KBM-7 (cell line): Measurements from ENCODE around the gene DCBLD2.
A peak's percentile ranks its signal among the peaks of the same experiment; 100 is the strongest.
"Not testable (repeated sequence)": the region's sequence is repeated elsewhere in the genome, so short reads cannot be mapped to it uniquely, and the experiment has no call there.

Experiments used
- DNase-seq: peaks from one replicate; pipeline ENCODE4 v3.0.0-alpha.2; 2015
- in situ Hi-C: fragments of 300-500 bp; cut with MboI; formaldehyde crosslinking; loops from 2 replicates; pipeline ENCODE4 v1.14.3; 2020; ENCODE audit warnings: low sequenced_read_pairs, low pct_unique_long_range_greater_than_20kb, mixed read lengths

The DCBLD2 gene

DNA sequence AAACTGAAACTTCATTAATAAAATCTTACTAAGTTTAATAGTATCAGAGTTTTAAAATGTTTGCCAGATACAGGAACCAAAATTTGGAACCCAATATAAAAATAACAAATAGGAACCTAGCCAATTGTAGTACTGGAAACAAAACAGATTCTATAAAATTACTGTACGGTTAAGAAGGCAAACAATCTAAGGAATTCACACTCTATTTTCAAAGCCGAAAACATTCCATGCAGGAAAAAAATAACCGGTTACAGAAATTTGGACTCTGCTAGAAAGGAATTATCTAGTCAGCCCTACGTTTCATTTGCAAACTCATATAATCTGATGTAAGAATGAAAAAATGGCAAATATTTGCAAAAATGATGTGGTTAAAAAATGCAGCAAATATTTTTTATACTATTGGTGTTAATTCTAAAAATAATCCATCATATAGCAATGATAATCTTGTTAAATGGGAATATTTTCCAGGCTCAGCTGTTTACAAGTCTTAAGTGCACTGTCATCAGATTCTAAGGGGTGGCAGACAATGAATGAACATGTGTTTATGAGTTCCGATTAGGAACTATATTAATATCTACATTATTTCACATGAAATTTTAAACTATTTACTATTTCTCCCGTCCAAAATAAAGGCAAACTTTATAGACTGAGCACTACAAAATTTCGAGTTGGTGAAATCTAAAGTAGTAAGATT lies 58.1 kb downstream of the DCBLD2 start:
- DNase-seq, result no peak
- in situ Hi-C loops, result no loop called here

DNA sequence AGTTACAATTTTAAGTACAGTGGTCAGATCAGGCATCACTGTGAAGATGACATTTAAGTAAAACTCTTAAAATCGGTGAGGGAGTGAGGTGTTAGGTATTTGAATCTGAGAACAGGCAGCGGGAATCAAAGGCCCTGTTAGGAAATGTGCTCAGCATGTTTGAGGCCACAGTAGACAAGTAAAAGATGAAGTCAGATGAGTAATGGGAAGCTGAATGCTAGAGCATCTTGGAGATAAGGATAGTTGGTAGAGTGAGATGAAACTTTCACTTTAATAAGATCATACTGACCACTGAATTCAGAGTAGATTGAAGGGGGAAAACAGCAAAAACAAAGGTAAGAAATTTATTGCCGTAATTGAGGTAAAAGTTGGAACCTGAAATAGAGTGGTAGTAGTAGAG lies 61.6 kb downstream of the DCBLD2 start:
- DNase-seq, result no peak
- in situ Hi-C loops, result no loop called here

- in situ Hi-C loops, DNase-seq: not testable (repeated sequence)
Observed at GRCh38 chr3:98831060-98831459, 70.4 kb downstream of the DCBLD2 start.

DNA sequence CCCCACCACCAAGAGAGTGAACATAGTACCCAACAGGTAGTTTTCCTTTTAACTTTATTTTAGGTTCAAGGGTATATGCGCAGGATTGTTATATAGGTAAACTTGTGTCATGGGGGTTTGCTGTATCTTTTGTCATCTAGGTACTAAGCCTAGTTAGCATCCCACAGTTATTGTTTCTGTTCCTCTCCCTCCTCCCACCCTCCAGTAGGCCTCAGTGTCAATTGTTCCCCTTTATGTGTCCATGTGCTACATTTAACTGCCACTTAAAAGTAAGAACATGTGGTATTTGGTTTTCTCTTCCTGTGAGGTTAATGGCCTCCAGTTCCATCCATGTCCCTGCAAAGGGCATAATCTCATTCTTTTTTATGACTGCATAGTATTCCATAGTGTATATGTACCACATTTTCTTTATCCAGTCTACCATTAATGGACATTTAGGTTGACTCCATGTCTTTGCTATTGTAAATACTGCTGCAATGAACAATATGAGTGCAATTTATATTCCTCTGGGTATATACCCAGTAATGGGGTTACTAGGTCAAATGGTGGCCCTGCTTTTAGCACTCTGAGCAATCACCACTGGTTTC lies 72.2 kb downstream of the DCBLD2 start:
- in situ Hi-C loops, result no loop called here
- no peak for DNase-seq

DNA sequence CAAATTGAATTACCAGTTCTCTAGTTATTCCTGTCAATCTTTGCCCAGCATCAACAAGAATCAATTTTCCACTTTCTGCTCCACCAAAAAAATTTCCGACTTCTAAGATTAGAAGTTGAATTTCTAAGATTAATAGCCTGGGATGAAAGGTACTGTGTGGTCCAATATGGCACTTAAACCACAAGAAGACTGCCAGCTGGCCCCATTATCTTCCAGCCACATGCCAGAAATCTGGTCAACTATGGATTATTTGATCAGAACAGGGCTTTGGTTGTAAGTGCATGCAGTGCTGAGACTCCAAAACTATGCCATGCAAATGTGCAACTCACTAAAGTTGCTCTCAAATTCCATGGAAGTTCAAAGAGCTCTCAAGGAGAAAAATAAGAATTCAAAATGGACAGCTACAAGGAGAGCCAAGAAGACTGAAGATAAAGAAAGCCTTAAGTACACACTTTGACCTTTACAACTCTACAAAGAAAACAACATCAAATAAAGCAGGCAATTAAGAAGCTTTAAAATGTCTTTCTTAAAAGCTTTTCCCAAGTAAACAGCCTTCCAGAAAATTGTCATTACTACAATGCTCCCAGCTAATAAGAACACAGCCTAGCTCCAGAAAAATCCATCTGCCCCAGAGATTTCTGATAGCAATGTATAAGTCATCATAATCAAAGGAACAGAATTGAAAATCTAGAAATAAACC lies 74.1 kb downstream of the DCBLD2 start:
- in situ Hi-C loops, result no loop called here
- no peak for DNase-seq

GRCh38 chr3:98826126-98826525 lies 75.4 kb downstream of the DCBLD2 start:
- DNase-seq, result no peak
- in situ Hi-C loops, result no loop called here

DNA sequence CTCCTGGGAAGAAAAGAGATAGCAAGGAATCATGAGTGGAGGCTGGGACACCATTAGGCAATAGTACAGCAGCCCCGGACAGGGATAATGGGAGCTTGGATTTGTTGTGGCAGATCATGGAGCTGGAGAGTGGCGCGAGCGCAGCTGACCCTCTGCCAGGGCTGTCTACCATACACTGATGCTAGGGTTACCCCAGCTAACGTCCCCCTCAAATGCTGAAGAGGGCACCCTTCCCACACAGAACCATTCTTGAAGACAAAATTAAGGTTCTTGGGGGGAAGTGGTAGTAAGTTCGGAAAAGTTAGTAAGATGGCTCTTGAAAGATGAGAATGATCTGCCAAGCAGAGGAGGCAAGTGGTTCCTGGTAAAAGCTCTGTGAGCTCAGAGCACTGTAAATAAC lies 77.2 kb downstream of the DCBLD2 start:
- DNase-seq, result no peak
- in situ Hi-C loops, result loop anchor here (25.0 kb wide), 3 partner anchors 163 to 487 kb away; no protein-coding TSS in a partner anchor

GRCh38 chr3:98823791-98824190 lies 77.7 kb downstream of the DCBLD2 start:
- no peak for DNase-seq
- in situ Hi-C loops, result loop anchor here (25.0 kb wide), 3 partner anchors 164 to 486 kb away; no protein-coding TSS in a partner anchor

DNA sequence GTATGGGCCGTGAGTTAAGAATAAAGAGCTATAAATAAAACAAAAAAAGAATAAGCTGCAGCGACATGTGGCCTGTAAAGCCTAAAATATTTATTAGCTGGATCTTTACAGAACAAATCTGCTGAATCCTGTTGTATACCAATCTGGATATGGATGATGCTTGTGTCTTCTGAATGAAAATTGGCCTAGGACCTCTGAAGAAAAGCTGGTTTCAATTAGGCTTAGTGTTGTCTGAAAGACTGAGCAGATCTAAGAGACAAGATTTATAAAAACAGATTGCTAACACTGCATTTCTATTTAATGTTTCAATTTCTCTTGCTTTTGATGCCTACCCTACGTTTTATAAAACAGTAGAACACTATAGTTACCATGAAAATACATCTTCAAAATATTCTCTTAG lies 80.4 kb downstream of the DCBLD2 start:
- DNase-seq, result no peak
- in situ Hi-C loops, result loop anchor here (25.0 kb wide), 3 partner anchors 166 to 484 kb away; no protein-coding TSS in a partner anchor

GRCh38 chr3:98817547-98818041 lies 83.9 kb downstream of the DCBLD2 start:
- DNase-seq, result peak; percentile 79
- in situ Hi-C loops, result loop anchor here (25.0 kb wide), 3 partner anchors 170 to 480 kb away; no protein-coding TSS in a partner anchor

GRCh38 chr3:98814817-98815420 lies 86.6 kb downstream of the DCBLD2 start:
- in situ Hi-C loops, result loop anchor here (5.0 to 25.0 kb wide), 4 partner anchors 172 to 478 kb away; no protein-coding TSS in a partner anchor
- no peak for DNase-seq

DNA sequence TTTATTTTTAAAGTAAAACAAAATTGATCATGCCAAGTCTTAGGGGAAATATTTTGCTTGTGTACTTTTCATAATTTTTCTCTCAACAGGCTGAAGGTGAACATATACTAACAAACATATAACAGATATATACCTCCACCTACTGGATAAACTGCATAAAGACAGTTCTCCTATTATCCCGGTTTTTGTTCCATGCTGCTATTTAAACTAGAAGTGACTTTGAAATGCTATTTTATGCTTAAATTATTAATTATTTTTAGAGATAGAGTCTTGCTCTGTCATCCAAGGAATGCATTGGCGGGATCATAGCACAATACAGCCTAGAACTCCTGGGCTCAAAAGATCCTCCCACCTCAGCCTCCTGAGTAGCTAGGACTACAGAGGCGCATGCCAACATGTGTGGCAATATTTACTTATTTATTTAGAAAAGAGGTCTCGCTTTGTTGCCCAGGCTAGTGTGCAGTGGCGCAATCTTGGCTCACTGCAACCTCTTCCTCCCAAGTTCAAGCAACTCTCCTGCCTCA lies 88.6 kb downstream of the DCBLD2 start:
- DNase-seq, result peak; percentile 69

GRCh38 chr3:98811048-98811447 lies 90.4 kb downstream of the DCBLD2 start:
- in situ Hi-C loops, result loop anchor here (5.0 to 25.0 kb wide), 4 partner anchors 176 to 474 kb away; no protein-coding TSS in a partner anchor
- no peak for DNase-seq

More for the DNA sequence above, 88.6 kb downstream of the DCBLD2 start:
- in situ Hi-C loops, result loop anchor here (5.0 to 25.0 kb wide), 4 partner anchors 174 to 476 kb away; no protein-coding TSS in a partner anchor

- in situ Hi-C loops, result loop anchor here (25.0 kb wide), 3 partner anchors 178 to 472 kb away; no protein-coding TSS in a partner anchor
- peak; percentile 14 for DNase-seq
Observed at GRCh38 chr3:98809557-98809956, 91.9 kb downstream of the DCBLD2 start.

GRCh38 chr3:98808071-98808470 lies 93.4 kb downstream of the DCBLD2 start:
- in situ Hi-C loops, result loop anchor here (25.0 kb wide), 3 partner anchors 179 to 471 kb away; no protein-coding TSS in a partner anchor
- no peak for DNase-seq

DNA sequence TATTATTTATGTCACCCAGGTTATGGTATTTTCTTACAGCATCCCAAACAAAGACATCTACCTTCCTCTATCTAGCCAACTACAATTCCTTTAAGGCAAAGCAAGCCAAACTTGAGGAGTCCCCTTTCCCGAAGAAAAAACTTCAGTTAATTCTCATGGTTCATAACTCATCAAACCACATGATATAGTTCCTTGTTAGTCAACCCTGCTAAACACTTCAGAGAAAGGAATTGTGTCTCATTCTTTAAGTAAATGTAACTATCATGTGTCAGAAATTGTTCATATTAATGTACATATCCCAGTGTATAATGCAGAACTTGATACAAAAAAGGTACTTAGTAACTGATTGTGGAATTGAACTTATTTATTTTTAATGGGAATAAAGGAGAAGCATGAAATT lies 93.9 kb downstream of the DCBLD2 start:
- in situ Hi-C loops, result loop anchor here (25.0 kb wide), 3 partner anchors 180 to 470 kb away; no protein-coding TSS in a partner anchor
- DNase-seq, result no peak

GRCh38 chr3:98807011-98807410 lies 94.5 kb downstream of the DCBLD2 start:
- no peak for DNase-seq

GRCh38 chr3:98806521-98806920 lies 95.0 kb downstream of the DCBLD2 start:
- in situ Hi-C loops, result loop anchor here (25.0 kb wide), 3 partner anchors 181 to 469 kb away; no protein-coding TSS in a partner anchor
- DNase-seq, result no peak

More at GRCh38 chr3:98807011-98807410, 94.5 kb downstream of the DCBLD2 start:
- in situ Hi-C loops, result loop anchor here (25.0 kb wide), 3 partner anchors 180 to 470 kb away; no protein-coding TSS in a partner anchor
